Epithelial cell of prostate (primary cell): ENCODE measurements around the gene PRDM8.
"Not testable (repeated sequence)": the region's sequence is repeated elsewhere in the genome, so short reads cannot be mapped to it uniquely, and the experiment has no call there.

Experiments used
- DNase-seq: peaks from one replicate; pipeline ENCODE4 v3.0.0-alpha.2; 2011; ENCODE audit warnings: low read depth, low spot score
- H3K27ac ChIP-seq: fragments of 450-650 bp; 2 replicates; pipeline ENCODE4 v1.5.1; 2017; ENCODE audit warnings: mild to moderate bottlenecking

The PRDM8 gene

GRCh38 chr4:80196922-80197573 lies at the start of gene PRDM8:
PRDM8 (plus strand) TSS chr4:80197503; CDS start chr4:80200081, 2,578 bp downstream.
- no peak within 1 kb of the TSS for H3K27ac ChIP-seq
- DNase-seq: no peak

- no peak overlapping the region for H3K27ac ChIP-seq
- no peak for DNase-seq
Observed at GRCh38 chr4:80150387-80151180, 46.7 kb upstream of the PRDM8 start.

- no peak for DNase-seq
- no peak overlapping the region for H3K27ac ChIP-seq
Observed at GRCh38 chr4:80151981-80152380, 45.3 kb upstream of the PRDM8 start.

- DNase-seq: no peak
- H3K27ac ChIP-seq: no peak overlapping the region
Observed at GRCh38 chr4:80153874-80154544, 43.3 kb upstream of the PRDM8 start.

- no peak for DNase-seq
- no peak overlapping the region for H3K27ac ChIP-seq
Observed at GRCh38 chr4:80154545-80154933, 42.8 kb upstream of the PRDM8 start.

GRCh38 chr4:80155316-80155982 lies 41.9 kb upstream of the PRDM8 start:
- H3K27ac ChIP-seq: peak overlapping the region; percentile 18
- no peak for DNase-seq

- H3K27ac ChIP-seq: no peak overlapping the region
- DNase-seq: no peak
Observed at GRCh38 chr4:80156410-80156809, 40.9 kb upstream of the PRDM8 start.

GRCh38 chr4:80161413-80162058 lies 35.8 kb upstream of the PRDM8 start:
- no peak overlapping the region for H3K27ac ChIP-seq
- no peak for DNase-seq

GRCh38 chr4:80162418-80162817 lies 34.9 kb upstream of the PRDM8 start:
- H3K27ac ChIP-seq: no peak overlapping the region
- DNase-seq: no peak

GRCh38 chr4:80165855-80166254 lies 31.4 kb upstream of the PRDM8 start:
- DNase-seq: no peak
- H3K27ac ChIP-seq: no peak overlapping the region

GRCh38 chr4:80171251-80171650 lies 26.1 kb upstream of the PRDM8 start:
- no peak for DNase-seq
- peak overlapping the region; percentile 46 for H3K27ac ChIP-seq

GRCh38 chr4:80171656-80172055 lies 25.6 kb upstream of the PRDM8 start:
- no peak for DNase-seq

GRCh38 chr4:80172203-80172602 lies 25.1 kb upstream of the PRDM8 start:
- DNase-seq: no peak
- peak overlapping the region; percentile 46 for H3K27ac ChIP-seq

More at GRCh38 chr4:80171656-80172055, 25.6 kb upstream of the PRDM8 start:
- H3K27ac ChIP-seq: peak overlapping the region; percentile 46

- H3K27ac ChIP-seq: peak overlapping the region; percentile 46
- DNase-seq: peak; percentile 75
Observed at GRCh38 chr4:80173401-80173800, 23.9 kb upstream of the PRDM8 start.

GRCh38 chr4:80173841-80174240 lies 23.5 kb upstream of the PRDM8 start:
- no peak for DNase-seq
- peak overlapping the region; percentile 46 for H3K27ac ChIP-seq

GRCh38 chr4:80177793-80178192 lies 19.5 kb upstream of the PRDM8 start:
- not testable (repeated sequence) for H3K27ac ChIP-seq, DNase-seq

- DNase-seq: no peak
- H3K27ac ChIP-seq: no peak overlapping the region
Observed at GRCh38 chr4:80178964-80179363, 18.3 kb upstream of the PRDM8 start.

- no peak for DNase-seq
- H3K27ac ChIP-seq: no peak overlapping the region
Observed at GRCh38 chr4:80179637-80180161, 17.6 kb upstream of the PRDM8 start.

GRCh38 chr4:80180743-80181142 lies 16.6 kb upstream of the PRDM8 start:
- DNase-seq: no peak
- peak overlapping the region; percentile 46 for H3K27ac ChIP-seq
